Measurements from ENCODE around the gene RASGEF1B.
A peak's percentile ranks its signal among the peaks of the same experiment; 100 is the strongest.

Gene RASGEF1B

DNA sequence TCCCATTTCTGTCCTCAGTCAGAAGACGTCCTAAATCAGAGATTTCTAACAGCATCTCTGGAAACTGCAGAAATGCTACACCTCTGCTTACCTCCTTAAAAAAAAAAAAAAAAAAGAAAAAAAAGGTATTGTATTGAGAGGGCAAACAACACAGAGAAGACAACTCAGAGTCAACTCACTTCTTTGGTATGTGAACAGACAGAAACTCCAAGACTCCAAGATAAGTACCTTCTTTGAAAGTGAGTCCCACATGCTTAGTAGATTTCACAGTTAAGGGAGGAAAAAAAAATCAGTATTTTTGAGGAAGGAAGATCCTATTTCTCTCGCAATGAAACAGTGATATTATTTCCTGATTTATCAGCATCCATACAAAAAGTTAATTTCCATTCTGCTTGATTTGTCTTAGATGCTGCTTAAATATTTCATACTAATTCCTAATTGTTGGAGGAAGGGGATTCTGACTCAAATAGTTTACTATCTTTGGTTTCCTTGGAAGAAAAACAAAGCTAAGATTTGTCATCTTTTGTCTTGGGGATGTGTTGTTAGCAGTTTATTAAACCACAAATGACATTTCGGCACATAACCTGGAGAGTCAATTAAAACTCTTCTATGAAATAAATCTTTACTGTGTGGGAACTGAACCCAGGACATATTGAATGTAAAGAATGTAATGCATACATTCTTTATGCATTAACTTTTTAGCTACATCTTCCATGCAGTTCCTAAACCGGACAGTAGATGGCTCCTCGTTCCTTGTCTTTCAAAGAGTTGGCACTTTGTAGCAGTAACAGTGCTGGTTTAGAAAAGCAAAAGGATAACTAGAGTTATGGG lies 4.7 kb downstream of the RASGEF1B start:
- DNase-seq: peak; percentile 87 to 92 (median 90)

DNA sequence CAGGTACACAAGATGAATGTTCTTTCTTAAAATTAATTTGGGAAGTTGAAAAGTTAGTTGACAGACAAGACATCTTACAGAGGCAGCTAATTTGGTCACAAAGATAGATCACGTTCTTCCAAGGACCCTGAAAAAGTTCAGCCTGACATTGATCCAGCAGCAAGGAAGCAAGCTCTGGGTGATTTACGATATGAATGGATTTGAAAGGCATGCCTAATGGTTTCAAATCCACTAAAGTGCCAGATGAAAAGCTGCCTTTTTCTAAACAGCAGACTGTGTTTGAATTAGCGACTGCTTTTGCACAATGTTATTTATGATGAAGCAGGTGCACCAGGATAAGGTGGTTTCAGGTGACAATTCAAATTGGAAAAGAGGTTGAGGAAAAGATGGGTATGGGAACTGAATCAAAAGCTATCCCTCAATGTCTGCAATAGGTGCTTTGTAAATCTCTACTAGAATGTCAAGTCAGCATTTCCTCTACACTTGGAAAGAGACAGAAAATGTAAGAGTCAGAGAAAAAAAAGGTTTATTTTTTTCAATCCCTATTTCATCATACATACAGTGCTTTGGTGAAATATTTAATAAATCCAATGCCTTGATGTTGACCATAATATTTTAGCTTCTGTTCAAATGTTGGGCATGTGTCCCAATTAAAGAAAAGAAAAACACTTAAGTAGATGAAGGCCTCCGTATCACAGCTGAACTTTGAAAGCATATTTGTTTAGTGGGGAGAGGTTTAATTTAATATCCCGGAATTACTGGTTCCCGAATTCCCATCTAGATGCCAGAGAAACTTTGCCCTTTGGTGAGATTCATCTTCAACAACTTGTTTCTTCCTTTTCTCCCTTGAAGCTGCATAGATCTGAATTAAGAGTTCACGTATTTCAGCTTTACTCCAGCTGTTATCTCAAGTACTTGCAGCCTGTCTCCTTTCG lies 6.0 kb downstream of the RASGEF1B start:
- DNase-seq: peak in 1 of 4 experiments; percentile 24

DNA sequence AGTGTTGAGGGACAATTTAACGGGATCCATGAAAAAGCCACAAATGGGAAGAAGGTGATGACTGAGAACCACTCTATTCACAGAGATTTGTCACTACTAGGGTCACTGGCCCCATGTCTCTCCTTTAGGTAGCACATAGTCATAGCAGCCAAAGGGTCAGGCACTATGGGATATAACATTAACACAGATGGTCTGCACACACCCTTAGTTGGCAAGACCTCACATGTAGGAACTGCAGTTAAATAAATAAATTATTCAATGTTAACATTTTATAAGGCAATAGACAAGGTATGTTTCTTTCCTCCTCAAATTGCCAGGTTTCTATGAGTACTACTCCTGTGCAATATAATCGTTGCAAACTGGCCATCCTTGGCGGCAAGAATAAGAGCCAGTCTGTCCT lies 10.9 kb downstream of the RASGEF1B start:
- DNase-seq: no peak

DNA sequence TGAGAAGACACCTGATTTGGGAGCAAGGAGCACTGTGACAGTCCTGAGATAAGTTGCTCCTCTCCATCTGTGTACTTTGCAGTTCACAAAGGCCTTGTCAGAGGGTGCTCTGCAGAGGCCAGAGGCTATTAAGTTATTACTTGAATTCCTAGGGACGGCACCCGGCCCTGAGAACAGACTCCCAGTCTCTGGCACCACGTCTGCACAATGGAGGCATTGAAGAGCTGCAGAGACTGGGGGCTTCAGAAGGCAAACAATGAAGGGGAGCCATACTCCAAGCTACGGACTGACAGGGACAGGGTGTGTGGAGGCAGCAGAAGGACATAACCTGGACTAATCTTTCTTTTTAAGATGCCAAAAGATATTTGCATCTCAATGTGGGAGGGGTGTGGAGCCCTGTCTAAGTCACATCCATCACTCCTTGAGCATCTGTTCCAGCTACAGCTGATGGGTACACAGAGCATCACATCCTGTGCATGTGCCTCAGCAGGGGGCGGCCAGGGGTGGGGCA lies 11.5 kb downstream of the RASGEF1B start:
- DNase-seq: no peak

DNA sequence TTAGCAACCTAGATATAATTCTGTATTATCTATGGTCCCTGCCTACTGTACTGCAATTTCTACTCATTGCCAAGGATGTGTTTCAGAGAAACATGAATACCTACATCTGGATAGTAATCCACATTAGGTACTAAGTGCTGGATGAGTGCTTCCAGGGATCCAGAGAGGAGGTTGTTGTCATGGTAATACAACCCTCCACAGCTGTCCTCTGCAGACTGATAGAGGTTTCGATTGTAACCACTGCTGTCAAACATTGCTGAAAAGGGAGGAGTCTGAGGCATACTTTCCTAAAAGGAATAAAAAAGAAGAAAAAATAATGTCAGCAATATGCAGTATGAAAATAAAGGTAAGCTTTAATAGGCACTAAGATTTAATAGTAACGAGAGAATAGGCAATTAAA lies 12.5 kb downstream of the RASGEF1B start:
- no peak for DNase-seq

DNA sequence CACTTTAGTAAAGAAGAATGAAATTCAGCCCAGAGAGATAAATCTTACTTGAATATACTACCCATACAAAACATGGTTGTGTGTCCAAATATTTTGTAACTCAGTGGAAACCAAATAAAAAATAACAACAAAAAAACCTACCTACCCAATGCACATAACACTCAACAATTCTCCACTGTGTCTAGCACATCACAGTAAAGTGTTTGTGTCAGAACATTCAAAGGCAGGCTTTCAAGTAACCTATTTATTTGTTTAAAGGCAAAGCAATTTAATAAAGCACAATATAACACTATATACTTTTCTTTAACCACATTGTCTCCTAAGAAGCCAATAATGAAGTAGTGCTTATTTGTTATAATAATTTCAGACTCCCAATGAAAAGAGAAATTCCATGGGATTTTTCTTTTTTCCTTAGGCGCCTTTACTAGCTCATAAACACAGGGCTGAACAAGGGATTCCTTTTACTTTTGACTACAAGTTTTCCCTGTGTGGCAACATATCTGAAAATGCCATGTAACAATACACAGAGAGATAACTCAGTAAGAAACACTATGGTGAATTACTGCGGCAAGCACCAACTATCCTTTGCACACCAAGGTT lies 13.7 kb downstream of the RASGEF1B start:
- DNase-seq: no peak

DNA sequence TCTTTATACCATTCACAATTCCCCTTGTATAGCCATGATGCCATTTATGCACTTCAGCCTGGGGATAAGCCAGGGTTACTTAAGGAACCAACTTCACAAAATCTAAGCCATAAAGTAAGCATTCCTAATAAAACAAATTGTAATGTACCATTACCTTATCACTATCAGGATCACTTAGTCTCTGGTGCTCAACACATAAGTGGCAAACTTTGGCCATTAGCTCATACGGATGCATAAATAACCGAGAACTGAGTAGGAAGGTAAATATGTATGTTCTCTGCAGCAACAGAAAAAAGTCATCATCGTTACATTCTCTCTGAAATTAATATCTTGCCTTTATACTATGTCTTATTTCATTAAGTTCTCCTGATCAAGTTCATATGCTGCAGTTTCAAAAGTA lies 14.4 kb downstream of the RASGEF1B start:
- no peak for DNase-seq

DNA sequence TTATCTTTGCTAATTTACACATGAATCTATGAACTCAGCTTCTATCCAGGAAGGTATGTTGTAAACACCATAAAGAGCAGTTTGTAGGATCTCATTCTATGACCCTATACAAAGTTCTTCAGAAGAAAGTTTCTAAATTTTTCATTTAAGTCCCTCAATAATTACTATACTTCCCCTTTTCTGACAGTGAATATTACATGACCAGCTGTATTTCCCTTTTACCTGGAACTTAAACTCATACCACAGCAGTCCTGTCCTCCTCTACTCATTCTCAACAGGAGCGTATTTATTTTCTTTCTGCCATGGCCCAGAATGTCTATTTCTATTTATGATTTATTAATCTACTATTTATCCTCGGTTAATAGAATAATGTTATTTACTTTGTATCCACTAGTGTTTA lies 15.8 kb downstream of the RASGEF1B start:
- peak in 1 of 4 experiments; percentile 28 for DNase-seq

DNA sequence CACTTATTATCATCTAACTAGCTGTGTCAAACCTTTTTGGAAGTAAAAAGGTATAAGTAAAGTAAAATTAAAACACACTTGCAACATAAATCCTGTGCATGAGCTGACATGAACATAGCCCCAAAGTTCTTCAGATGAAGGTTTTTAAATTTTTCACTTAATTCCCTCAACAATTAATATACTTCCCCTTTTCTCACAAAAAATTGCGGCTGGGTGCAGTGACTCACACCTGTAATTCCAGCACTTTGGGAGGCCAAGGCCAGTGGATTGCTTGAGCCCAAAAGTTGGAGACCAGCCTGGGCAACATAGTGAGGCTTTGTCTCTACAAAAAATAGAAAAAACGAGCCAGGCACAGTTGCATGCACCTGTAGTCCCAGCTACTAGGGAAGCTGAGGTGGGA lies 16.8 kb downstream of the RASGEF1B start:
- peak in 1 of 4 experiments; percentile 40 for DNase-seq

DNA sequence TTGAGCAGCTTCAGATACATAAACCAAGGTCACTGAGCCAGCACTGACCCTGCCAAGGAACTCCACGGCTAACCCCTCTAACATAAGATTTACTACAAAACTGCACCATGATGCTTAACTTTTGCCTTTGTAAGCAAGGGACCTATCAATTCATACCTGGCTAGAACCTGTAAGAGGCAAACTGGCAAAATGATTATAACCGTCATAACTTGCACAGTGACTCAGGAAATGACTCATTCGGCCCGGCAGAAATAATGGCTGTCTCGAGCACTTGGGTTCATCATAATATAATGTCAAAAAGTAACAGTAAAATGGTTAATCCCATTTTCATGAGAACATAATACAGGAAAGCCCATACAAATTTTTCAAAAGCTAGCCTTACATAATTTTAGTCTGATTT lies 17.2 kb downstream of the RASGEF1B start:
- DNase-seq: peak in 1 of 4 experiments; percentile 25

DNA sequence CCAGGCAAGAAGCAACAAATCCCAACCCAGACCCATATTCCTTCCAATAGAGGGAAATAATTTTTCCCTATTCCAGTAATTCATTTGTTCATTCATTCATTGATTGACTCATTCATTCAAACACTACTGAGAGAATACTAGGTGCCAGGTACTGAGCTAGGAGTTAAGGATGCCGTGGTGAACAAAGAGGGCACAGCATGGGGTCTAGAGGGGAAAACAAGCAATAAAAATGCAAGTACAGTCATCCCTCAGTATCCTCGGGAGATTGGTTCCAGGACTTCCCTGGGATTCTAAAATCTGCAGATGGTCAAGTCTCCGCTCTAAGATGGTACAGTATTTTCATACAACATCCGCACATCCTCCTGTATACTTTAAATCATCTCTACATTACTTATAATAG lies 18.7 kb downstream of the RASGEF1B start:
- DNase-seq: no peak

DNA sequence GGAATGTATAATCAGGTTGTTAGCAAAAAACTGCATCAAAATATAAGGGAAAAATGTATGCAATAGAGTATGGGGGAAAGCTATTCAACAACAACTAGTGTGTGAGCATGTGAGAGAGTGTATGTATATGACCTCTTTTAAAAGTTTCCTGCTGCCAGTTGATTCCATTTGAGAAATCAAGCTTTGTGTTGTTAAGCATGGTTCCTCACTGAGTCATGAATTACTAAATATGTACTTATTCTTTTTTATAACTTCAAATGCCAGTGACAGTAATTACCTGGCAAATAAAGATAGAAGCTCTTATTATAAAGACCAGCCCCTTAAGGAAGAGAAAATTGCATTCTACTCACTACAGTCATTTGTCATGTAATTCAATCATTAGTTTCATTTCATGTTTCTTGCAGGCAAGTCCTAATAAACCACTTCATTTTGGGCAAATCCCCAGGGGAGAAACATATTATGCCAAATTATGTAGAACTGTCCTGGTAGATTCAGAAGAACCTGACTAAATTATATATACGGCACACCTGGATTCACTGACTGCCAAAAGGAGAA lies 19.2 kb downstream of the RASGEF1B start:
- DNase-seq: no peak

DNA sequence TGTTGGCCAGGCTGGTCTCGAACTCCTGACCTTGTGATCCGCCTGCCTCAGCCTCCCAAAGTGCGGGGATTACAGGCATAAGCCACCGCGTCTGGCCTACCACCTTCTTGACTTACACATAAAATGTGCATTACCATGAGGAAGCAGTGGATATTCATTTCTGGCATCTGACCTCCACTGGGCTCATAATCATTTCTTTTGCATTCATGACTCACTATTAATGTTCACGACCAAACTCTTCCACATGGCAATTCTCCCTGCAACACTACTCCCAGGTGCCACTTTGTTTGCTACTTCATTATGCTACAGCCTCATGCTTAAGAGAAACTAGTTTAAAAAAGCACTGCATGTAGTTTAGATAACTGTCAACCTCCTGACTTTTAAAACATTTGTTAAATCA lies 22.7 kb downstream of the RASGEF1B start:
- no peak for DNase-seq

DNA sequence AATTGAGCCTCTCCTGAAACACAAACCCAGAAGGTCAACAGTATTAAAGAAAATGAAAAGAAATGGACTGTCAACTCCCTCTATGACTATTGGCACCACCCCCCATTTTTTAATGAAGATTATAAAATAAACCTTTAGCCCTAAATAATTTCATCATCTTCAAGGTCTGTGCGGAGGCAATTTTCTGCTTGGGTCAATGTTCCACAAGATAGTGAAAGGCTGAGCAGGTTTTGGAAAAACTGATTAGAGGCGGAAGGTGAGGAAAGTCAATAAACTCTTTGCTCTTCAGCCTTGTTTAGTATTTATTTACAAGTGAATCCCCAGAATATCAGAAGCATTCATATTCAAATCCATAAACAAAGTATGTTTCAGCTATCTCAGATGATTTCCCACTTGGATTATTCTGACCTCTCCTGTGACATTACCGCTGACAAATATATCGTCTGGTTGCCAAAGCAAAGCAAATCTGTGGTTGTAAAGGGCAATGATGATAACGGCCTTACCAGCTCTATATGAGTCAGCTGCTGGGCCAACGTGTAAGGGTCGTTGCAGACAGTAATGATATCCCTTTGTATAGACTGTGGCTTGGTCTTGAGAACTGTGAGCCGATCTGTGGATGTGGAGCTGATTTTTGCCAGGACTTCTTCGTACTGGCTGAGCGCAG lies 24.0 kb downstream of the RASGEF1B start:
- DNase-seq: no peak

DNA sequence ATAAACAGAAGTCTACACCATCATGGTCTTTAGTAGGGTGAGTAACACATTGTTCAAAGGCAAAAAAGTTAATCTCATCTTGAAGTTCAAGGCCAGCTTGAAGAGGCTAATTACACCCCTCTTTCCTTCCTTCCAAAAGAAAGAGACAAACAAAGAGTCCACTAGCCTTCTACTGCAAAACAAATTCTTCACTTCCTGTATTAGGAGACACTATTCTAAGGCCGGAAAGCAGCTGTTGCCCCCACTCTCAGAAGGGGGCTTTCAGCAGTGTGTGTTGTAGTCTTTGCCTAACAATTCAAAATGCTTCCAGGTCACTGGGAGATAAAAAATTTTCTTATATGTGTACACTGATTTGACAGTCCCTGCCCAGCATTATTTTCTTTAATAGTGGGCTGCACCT lies 25.1 kb downstream of the RASGEF1B start:
- DNase-seq: no peak

DNA sequence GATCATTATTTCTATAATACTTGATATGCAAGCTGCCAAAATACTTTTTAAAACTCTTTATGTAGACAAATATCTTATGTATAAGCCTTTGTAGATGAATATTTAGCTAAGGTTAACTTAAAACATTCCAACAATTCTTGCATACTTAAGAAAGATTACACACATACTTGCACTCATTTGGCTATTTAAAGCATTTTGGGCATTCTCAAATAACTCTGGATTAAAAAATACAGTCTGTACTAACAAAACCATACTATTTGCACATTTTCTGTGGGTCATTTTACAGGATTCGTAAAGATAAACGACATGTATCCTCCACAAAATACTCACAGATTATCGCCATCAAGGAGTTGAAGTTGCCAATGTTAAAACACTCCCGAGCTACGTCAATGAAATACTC lies 26.5 kb downstream of the RASGEF1B start:
- no peak for DNase-seq

DNA sequence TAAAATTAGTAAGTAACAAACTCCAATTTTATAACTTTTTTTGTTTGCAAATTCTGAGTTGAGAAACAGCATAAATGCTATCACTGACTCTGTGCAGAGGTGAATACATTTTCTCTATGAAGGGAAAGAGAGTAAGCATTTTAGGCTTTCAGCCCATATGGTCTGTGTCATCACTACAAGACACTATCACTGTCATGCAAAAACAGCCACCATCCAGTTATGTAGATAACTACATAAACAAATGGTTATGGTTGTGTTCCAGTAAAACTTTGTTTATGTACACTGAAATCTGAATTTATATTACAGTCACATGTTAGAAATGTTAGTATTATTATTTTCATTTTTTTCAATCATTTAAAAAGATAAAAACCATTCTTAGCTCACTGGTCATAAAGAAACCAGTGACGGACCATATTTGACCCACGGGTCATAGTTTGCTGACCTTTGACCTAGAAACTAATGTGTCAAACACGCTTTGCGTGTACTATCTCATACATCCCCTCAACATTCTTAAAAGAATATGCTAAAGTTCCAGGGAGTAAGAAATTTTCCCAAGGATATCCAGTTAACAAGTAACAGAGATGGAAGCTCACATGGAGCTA lies 29.1 kb downstream of the RASGEF1B start:
- DNase-seq: no peak

DNA sequence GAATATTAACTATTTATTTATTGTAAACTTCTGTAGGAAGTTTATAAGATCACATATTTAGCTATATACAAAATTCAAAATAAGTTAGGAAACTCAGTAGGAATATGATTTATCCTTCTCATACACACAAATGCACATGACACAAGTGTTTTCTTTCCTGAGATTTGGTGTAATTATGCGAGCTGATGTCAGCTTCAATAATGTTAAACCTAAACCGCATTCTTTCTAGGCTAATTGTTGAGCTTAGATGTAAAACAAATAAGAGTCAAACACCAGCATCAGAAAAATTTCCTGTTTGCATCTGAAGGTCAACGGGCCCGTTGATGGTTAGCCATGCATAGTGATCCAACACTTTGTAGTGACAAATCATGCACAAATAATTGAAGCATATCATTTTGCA lies 30.8 kb downstream of the RASGEF1B start:
- no peak for DNase-seq

DNA sequence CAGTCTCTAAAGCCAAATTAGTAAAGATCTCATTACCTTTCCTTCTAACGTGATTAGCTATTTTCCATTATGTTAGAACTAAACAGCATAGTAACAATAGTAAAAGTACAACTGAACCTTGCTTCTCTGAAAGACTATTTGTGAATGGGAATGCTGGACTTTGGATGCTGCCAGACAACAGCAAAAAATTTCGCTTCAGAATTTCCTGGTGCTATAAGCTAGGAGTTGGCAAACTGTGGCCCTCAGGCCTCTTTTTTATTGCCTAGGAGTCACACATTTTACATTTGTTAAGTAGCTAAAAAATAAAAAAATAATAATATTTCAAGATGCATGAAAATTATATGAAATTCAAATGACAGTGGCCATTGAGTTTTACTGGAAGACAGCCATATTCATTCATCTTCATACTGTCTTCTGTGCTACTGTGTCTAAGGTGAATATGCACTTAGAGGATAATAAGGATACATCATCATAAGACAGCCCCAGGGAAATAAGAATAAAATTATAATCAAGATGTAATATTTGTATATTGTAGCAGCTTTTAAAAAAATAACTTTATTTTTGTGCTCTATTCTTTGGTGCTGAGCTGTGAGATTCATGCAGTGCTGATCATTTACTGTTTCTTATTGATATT lies 34.6 kb downstream of the RASGEF1B start:
- DNase-seq: no peak

DNA sequence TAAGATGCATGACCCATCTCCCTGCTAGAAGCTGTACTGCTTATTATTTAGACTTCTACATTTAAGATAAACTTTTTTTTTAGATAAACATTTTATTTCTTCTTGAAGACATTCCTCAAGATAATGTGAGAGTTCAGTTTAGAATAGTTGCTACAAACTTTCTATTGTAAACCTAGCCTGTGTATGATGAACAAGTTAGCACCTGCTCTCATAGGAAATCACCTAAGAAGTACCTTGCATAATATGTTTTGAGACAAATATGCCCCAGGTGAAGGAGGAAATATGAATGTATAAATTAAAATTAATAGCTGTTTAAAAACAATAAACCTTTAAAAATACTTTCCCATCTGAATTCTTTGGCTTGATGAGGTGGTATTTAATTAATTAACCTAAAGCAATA lies 35.6 kb downstream of the RASGEF1B start:
- no peak for DNase-seq

DNA sequence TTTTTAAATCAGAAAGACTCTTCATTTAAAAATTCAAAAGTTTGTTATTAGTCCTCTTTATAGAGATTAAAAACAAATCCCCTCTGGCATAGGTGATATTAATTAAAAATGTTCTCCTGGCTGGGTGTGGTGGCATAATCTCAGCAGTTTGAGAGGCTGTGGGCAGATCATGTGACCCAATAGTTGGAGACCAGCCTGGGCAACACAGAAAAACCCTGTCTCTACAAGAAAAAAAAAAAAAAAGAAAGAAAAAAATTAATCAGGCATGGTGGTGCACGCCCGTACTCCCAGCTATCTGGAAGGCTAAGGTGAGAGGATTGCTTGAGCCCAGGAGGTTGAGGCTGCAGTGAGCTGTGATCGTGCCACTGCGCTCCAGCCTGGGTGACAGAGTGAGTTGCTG lies 38.9 kb downstream of the RASGEF1B start:
- DNase-seq: no peak
